ENCODE data around the gene ATP5MK.
"Not testable (repeated sequence)": the region's sequence is repeated elsewhere in the genome, so short reads cannot be mapped to it uniquely, and the experiment has no call there.

ATP5MK gene

DNA sequence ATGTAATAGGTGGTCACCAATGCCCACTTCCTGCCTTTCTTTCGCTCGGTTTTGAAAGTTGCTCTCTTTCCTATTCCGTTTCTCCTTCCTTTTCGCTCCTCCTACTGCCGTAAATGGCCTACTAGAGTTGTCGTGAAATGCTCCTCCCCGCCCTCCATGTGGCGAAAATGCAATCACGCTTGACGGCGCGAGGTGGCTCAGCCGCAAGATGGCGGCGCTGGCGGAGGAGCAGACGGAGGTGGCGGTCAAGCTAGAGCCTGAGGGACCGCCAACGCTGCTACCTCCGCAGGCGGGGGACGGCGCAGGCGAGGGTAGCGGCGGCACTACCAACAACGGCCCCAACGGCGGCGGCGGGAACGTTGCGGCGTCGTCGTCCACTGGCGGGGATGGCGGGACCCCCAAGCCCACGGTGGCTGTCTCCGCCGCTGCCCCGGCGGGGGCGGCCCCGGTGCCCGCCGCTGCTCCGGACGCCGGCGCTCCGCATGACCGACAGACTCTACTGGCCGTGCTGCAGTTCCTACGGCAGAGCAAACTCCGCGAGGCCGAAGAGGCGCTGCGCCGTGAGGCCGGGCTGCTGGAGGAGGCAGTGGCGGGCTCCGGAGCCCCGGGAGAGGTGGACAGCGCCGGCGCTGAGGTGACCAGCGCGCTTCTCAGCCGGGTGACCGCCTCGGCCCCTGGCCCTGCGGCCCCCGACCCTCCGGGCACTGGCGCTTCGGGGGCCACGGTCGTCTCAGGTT, 28.3 kb downstream of the ATP5MK start, which contains the start of gene TAF5:
TAF5 (plus strand) TSS at position 195 of the 737 bp plus-strand sequence; CDS start at position 209, 14 bp downstream.
- Histone ChIP-seq H3K9me2 (replicated peaks; ENCODE audit: control insufficient read depth, low read length) (no peaks in the 10 kb centered on the region), H3K9me3 (ENCODE audit: control insufficient read depth, insufficient read depth, low read length) (no peaks in the 10 kb centered on the region), H3K4me2 (ENCODE audit: low read length) (peak within 1 kb of the TSS; percentile 81), H3K27me3 (ENCODE audit: control insufficient read depth, low read length) (no peaks in the 10 kb centered on the region), H3K79me2 (ENCODE audit: control insufficient read depth, low read length) (peaks cover 47% of the 10 kb centered on the region), H3K36me3 (ENCODE audit: control insufficient read depth, low read length) (peaks cover 15% of the 10 kb centered on the region), H3K4me1 (ENCODE audit: control insufficient read depth, low read length) (peaks cover 21% of the 10 kb centered on the region), H3F3A (ENCODE audit: control insufficient read depth, insufficient read depth) (no peaks in the 10 kb centered on the region; the same call in 1 of the 2 replicates), H3K27ac (ENCODE audit: low read depth, low read length) (peak within 1 kb of the TSS; percentile 61), H3K4me3 (ENCODE audit: low read length) (peak within 1 kb of the TSS; percentile 91), H4K20me1 (ENCODE audit: control insufficient read depth, insufficient read depth, low read depth, low read length) (no peaks in the 10 kb centered on the region)
- TF ChIP-seq EZH2phosphoT487 (IDR thresholded peaks at IDR 0.05; ENCODE audit: borderline replicate concordance, low read length), result no peak
- TF ChIP-seq, protein P1, sequence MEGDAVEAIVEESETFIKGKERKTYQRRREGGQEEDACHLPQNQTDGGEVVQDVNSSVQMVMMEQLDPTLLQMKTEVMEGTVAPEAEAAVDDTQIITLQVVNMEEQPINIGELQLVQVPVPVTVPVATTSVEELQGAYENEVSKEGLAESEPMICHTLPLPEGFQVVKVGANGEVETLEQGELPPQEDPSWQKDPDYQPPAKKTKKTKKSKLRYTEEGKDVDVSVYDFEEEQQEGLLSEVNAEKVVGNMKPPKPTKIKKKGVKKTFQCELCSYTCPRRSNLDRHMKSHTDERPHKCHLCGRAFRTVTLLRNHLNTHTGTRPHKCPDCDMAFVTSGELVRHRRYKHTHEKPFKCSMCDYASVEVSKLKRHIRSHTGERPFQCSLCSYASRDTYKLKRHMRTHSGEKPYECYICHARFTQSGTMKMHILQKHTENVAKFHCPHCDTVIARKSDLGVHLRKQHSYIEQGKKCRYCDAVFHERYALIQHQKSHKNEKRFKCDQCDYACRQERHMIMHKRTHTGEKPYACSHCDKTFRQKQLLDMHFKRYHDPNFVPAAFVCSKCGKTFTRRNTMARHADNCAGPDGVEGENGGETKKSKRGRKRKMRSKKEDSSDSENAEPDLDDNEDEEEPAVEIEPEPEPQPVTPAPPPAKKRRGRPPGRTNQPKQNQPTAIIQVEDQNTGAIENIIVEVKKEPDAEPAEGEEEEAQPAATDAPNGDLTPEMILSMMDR (IDR thresholded peaks at IDR 0.05; ENCODE audit: low read depth, low read length, poor library complexity, severe bottlenecking), result peak; percentile 23

DNA sequence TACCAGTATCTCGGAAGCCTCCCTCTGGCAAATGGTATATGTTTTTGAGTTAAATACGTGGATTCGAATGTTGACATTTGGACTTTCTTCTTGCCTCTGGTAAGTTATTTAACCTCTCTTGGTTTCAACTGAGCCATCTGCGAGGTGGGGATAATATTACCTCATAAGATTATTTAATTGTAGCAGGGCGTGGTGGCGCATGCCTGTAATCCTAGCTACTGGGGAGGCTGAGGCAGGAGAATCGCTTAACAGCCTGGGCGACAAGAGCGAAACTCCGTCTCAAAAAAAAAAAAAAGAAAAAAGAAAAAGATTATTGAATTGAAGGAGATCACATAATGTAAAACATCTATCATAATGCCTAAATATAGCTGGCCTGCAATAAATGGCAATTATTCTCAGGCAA, 28.9 kb downstream of the ATP5MK start:
- no peak for TF ChIP-seq EZH2phosphoT487 (IDR thresholded peaks at IDR 0.05; ENCODE audit: borderline replicate concordance, low read length)
- TF ChIP-seq, protein P1 (IDR thresholded peaks at IDR 0.05; ENCODE audit: low read depth, low read length, poor library complexity, severe bottlenecking), result no peak
- Histone ChIP-seq H3K9me3 (ENCODE audit: control insufficient read depth, insufficient read depth, low read length) (no peaks in the 10 kb centered on the region), H3K9me2 (replicated peaks; ENCODE audit: control insufficient read depth, low read length) (no peaks in the 10 kb centered on the region), H3K4me2 (ENCODE audit: low read length) (peak overlapping the region; percentile 81), H3K27ac (ENCODE audit: low read depth, low read length) (peak overlapping the region; percentile 60), H4K20me1 (ENCODE audit: control insufficient read depth, insufficient read depth, low read depth, low read length) (no peaks in the 10 kb centered on the region), H3K27me3 (ENCODE audit: control insufficient read depth, low read length) (no peaks in the 10 kb centered on the region), H3K36me3 (ENCODE audit: control insufficient read depth, low read length) (peaks cover 14% of the 10 kb centered on the region), H3K4me1 (ENCODE audit: control insufficient read depth, low read length) (peaks cover 20% of the 10 kb centered on the region), H3F3A (ENCODE audit: control insufficient read depth, insufficient read depth) (no peaks in the 10 kb centered on the region; the same call in 1 of the 2 replicates), H3K4me3 (ENCODE audit: low read length) (peak overlapping the region; percentile 91), H3K79me2 (ENCODE audit: control insufficient read depth, low read length) (peaks cover 42% of the 10 kb centered on the region)

DNA sequence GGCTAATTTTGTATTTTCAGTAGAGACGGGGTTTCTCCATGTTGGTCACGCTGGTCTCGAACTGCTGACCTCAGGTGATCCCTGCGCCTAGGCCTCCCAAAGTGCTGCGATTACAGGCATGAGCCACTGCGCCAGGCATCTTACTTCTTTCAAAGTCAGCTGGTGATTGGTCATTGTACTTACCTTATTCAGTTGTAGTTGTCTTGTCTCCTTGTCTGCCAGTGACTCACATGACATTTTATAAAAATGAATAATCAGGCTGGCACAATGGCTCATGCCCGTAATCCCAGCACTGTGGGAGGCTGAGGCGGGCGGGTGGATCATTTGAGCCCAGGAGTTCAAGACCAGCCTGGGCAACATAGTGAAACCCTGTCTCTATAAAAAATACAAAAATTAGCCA, 35.5 kb downstream of the ATP5MK start:
- not testable (repeated sequence) for H3K4me2 ChIP-seq (ENCODE audit: low read length); H3K9me2 ChIP-seq (replicated peaks; ENCODE audit: control insufficient read depth, low read length); H3K4me3 ChIP-seq (ENCODE audit: low read length); H3K27me3 ChIP-seq (ENCODE audit: control insufficient read depth, low read length); H3F3A ChIP-seq (ENCODE audit: control insufficient read depth, insufficient read depth); H3K36me3 ChIP-seq (ENCODE audit: control insufficient read depth, low read length); H3K27ac ChIP-seq (ENCODE audit: low read depth, low read length); H4K20me1 ChIP-seq (ENCODE audit: control insufficient read depth, insufficient read depth, low read depth, low read length); H3K4me1 ChIP-seq (ENCODE audit: control insufficient read depth, low read length); H3K79me2 ChIP-seq (ENCODE audit: control insufficient read depth, low read length); H3K9me3 ChIP-seq (ENCODE audit: control insufficient read depth, insufficient read depth, low read length)

DNA sequence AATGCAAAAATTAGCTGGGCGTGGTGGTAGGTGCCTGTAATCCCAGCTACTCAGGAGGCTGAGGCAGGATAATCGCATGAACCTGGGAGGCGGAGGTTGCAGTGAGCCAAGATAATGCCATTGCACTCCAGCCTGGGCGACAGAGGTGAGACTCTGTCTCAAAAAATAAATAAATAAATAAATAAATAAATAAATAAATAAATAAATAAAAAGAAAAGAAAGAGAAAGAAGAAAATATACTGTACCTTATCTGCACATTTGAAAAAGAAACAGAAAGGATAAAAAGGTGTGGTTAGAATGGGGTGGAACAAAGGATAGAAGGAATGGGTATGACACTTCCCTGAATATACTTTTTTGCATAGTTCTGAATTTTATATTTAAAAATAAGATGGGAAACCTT, 36.8 kb downstream of the ATP5MK start:
- not testable (repeated sequence) for H3K79me2 ChIP-seq (ENCODE audit: control insufficient read depth, low read length); H3K9me2 ChIP-seq (replicated peaks; ENCODE audit: control insufficient read depth, low read length); H3K4me2 ChIP-seq (ENCODE audit: low read length); H3K9me3 ChIP-seq (ENCODE audit: control insufficient read depth, insufficient read depth, low read length); H3F3A ChIP-seq (ENCODE audit: control insufficient read depth, insufficient read depth); H3K36me3 ChIP-seq (ENCODE audit: control insufficient read depth, low read length); H4K20me1 ChIP-seq (ENCODE audit: control insufficient read depth, insufficient read depth, low read depth, low read length); H3K4me3 ChIP-seq (ENCODE audit: low read length); H3K27me3 ChIP-seq (ENCODE audit: control insufficient read depth, low read length); H3K27ac ChIP-seq (ENCODE audit: low read depth, low read length); H3K4me1 ChIP-seq (ENCODE audit: control insufficient read depth, low read length)

All from DOHH2 (cell line).